Measurements from ENCODE around the gene CENPS.

DNA sequence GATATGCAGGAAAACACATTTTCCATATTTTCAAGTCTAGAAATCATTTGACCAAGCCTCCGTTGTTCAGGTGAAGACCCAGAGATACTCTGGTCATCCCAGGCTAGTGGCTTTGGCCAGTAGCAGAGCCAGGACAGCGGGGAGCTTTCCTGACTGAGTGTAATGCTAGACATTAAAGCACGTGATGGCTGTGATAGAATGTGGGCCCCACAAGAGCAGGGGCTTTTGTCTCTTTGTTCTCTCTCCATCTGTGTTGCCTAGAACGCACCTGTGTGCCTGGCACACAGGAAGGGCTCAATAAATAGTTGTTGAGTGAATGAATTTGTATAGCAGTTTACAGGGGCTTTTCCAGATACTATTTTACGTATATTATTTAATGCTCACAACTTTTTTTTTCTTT lies 10.6 kb downstream of the CENPS start:
- TF ChIP-seq, protein P1, sequence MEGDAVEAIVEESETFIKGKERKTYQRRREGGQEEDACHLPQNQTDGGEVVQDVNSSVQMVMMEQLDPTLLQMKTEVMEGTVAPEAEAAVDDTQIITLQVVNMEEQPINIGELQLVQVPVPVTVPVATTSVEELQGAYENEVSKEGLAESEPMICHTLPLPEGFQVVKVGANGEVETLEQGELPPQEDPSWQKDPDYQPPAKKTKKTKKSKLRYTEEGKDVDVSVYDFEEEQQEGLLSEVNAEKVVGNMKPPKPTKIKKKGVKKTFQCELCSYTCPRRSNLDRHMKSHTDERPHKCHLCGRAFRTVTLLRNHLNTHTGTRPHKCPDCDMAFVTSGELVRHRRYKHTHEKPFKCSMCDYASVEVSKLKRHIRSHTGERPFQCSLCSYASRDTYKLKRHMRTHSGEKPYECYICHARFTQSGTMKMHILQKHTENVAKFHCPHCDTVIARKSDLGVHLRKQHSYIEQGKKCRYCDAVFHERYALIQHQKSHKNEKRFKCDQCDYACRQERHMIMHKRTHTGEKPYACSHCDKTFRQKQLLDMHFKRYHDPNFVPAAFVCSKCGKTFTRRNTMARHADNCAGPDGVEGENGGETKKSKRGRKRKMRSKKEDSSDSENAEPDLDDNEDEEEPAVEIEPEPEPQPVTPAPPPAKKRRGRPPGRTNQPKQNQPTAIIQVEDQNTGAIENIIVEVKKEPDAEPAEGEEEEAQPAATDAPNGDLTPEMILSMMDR (conservative IDR thresholded peaks at IDR 0.05): no peak
- TF ChIP-seq ZFX (IDR thresholded peaks at IDR 0.05): no peak
